Measurements from ENCODE around the gene FMN2.

- TF ChIP-seq CTCF (IDR thresholded peaks at IDR 0.05) (no peak), EP300 (IDR thresholded peaks at IDR 0.05) (no peak)
Measured at GRCh38 chr1:240351690-240352089, 260.0 kb downstream of the FMN2 start.
